Measurements from ENCODE around the gene SLC5A10.

- TF ChIP-seq CTCF (IDR thresholded peaks at IDR 0.05) (no peak), POLR2A (IDR thresholded peaks at IDR 0.05) (no peak)
These were observed 53.9 kb downstream of the SLC5A10 start for GRCh38 chr17:19005789-19006430.

Measured in esophagus squamous epithelium (tissue), 4 donors.